Ovary (tissue), 9 donors: Measurements from ENCODE around the gene MAN1C1. TPM values are rescaled to one million over a fixed set of nuclear protein-coding genes. Genes with fewer than 3 reads are reported as not detected.

Experiments used
- DNase-seq, 5 donors: peaks; one replicate each; pipeline ENCODE4 v3.0.0-alpha.2; 2019 to 2020
- H3K27ac ChIP-seq, 2 donors: fragments of 200-600 bp; one replicate each; pipeline versions ENCODE4 v1.5.1 to v1.8.0; 2019 to 2022
- H3K27me3 ChIP-seq: fragments of 200-600 bp; one replicate; pipeline ENCODE4 v1.8.0; 2022
- H3K36me3 ChIP-seq: fragments of 200-600 bp; sonication (generic); one replicate; pipeline ENCODE4 v1.5.1; 2019
- H3K4me1 ChIP-seq: one replicate; pipeline ENCODE4 v1.8.1; 2013; ENCODE audit warnings: mild to moderate bottlenecking, moderate library complexity; ENCODE audit not compliant: insufficient read depth
- H3K4me3 ChIP-seq: fragments of 200-600 bp; sonication (generic); one replicate; pipeline ENCODE4 v1.5.1; 2017
- H3K9me3 ChIP-seq, 2 donors: fragments of 200-600 bp in 1 of 2; sonication (generic) in 1 of 2; one replicate each; pipeline versions ENCODE4 v1.5.1 to v1.8.1; 2013 to 2019; ENCODE audit warnings: mild to moderate bottlenecking in 1 of 2, moderate library complexity in 1 of 2
- CTCF ChIP-seq, 3 donors: fragments of 450-650 bp in 2 of 3; fragments of 200-600 bp in 1 of 3; IDR thresholded peaks; one replicate each; pipeline versions ENCODE4 v1.5.1 to v1.8.0; 2016 to 2022; ENCODE audit warnings: antibody characterized with exemption in 3 of 3, mild to moderate bottlenecking in 1 of 3
- EP300 ChIP-seq: sonication (generic); formaldehyde crosslinking; IDR thresholded peaks from one replicate; pipeline ENCODE4 v1.6.1; 2017; ENCODE audit warnings: antibody characterized with exemption
- POLR2A ChIP-seq: fragments of 450-650 bp; IDR thresholded peaks from one replicate; pipeline ENCODE4 v1.6.1; 2017; ENCODE audit warnings: antibody characterized with exemption, mild to moderate bottlenecking, moderate library complexity
- WGBS, 3 donors: extraction: QIAGEN DNeasy Blood & Tissue Kit in 1 of 3; methylation state at CpG; one replicate each; pipeline versions ENCODE4 v1.1.5 to v1.1.7; 2013 to 2017; 5-methylcytosine and 5-hydroxymethylcytosine counted together
- intact Hi-C, 4 donors: fragments of 100-400 bp; cut with DNase I; formaldehyde crosslinking; loops; one replicate each; pipeline versions ENCODE4 v1.11.0 to v1.15.1; 2022 to 2023
- polyA plus RNA-seq, 2 donors: library from polyadenylated mRNA; stranded (reverse); fragments of 200-250 nt in 1 of 2; fragments of 350-450 nt in 1 of 2; fragmentation: Illumina TruSeq in 1 of 2; extraction: RNeasy Lipid Tissue Mini Kit (QIAGEN cat#74804) in 1 of 2; gene quantifications; one replicate each; pipeline ENCODE4 v1.2.3, GENCODE V29; 2013 to 2014
- total RNA-seq, 7 donors: library from RNA; depleted of rRNA in 2 of 7; stranded (reverse); fragments of >200 nt in 2 of 7; fragmentation: NEBNext Ultra II Directional in 3 of 7; extraction: Animal tissue kit (Norgen Biotek cat#: 25700) in 3 of 7; gene quantifications; one replicate each; pipeline versions ENCODE4 v1.1.0 to v1.2.4, GENCODE V29; 2016 to 2023
- donor health status: DM: no; HTN: no; CAD: no; lungs with moderate emphysema.
- donor health status: DM: no; HTN: no; CAD: no.
- donor health status: Bipolar disorder and iron deficiency.
- donor health status: DM: yes; HTN: yes; CAD: no.
- donor health status: DM: no; HTN: no; CAD: no.
- donor health status: DM: yes; HTN: yes; CAD: no.

The MAN1C1 gene
- total and polyA plus RNA-seq, 9 donors, result 18.0 to 59.2 (median 33.1) TPM

GRCh38 chr1:25781130-25781433, 164.5 kb downstream of the MAN1C1 start:
- H3K36me3 ChIP-seq, result no peaks in the 10 kb centered on the region
- no peak for DNase-seq
- peak overlapping the region in 1 of 2 donors; percentile 1 for H3K27ac ChIP-seq
- WGBS, 3 donors, result 75 to 94% (median 76%) methylated on average over 3 of the region's 3 CpGs
- no peaks in the 10 kb centered on the region for H3K27me3 ChIP-seq
- H3K4me1 ChIP-seq, result peaks cover 5% of the 10 kb centered on the region
- H3K9me3 ChIP-seq, result no peaks in the 10 kb centered on the region
- H3K4me3 ChIP-seq, result no peak overlapping the region
- TF ChIP-seq POLR2A, result no peak
- no peak for TF ChIP-seq EP300
- TF ChIP-seq CTCF (IDR thresholded peaks at IDR 0.05), result no peak
- intact Hi-C loops, result no loop called here

DNA sequence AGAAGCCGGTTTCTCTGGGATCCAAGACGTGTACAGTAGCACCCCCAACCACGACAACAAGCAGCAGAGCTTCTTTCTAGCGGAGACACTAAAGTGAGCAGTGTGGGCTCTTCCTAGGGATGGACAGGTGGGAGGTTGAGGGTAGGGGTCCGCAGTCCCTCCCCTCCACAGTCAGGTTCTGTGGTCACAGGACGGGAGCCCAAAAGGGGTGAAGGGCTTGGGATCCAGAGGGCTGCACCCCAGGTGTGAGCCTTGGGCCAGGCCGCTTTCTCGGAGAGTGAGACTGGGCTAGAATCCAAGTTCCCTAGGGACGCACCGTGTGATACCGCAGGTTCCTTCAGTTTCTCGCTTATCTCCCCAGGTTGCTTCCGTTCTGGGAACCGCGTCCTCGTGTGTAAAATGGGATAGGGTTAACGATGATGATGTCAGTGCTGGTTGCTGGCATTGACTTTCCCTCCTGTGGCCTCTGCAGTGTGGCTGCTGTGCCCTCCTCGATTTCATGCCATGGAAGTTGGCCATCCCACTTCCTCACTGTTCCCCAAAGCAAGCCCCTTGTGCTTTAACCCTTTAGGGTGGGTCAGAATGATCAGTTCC, 166.1 kb downstream of the MAN1C1 start:
- 76 to 84% (median 79%) methylated on average over 18 of the region's 18 CpGs for WGBS, 3 donors
- intact Hi-C loops, result no loop called here
- H3K4me1 ChIP-seq, result peaks cover 5% of the 10 kb centered on the region
- no peaks in the 10 kb centered on the region for H3K36me3 ChIP-seq
- TF ChIP-seq CTCF (IDR thresholded peaks at IDR 0.05), result no peak
- TF ChIP-seq EP300, result no peak
- no peak for TF ChIP-seq POLR2A
- no peak for DNase-seq
- no peak overlapping the region for H3K27ac ChIP-seq
- no peaks in the 10 kb centered on the region for H3K27me3 ChIP-seq
- no peak overlapping the region for H3K4me3 ChIP-seq
- no peaks in the 10 kb centered on the region for H3K9me3 ChIP-seq

DNA sequence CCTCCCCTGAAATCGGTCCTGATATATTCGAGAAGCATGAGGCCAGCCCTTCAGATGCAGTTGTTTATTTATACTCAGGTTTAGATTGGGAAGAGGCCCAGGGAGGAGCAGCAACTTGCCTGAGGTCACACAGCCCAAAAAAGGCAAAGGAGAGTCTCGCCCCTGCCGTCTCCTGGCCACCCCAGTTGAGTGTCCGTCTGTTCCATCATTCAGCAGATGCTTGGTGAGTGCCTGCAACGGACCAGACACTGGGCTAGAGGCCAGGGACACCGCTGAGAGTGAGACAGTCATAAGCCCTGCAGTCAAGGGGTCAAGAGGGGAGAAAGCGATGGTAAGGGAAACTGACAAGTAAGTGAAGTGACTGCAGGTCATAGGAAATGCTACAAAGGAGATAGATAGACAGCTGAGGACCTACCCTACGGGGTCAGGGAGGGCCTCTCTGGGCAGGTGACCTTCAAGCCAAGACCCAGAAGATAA, 168.0 kb downstream of the MAN1C1 start:
- DNase-seq, result no peak
- Histone ChIP-seq H3K9me3 (no peaks in the 10 kb centered on the region), H3K4me3 (no peak overlapping the region), H3K27me3 (no peaks in the 10 kb centered on the region), H3K36me3 (no peaks in the 10 kb centered on the region), H3K4me1 (peaks cover 5% of the 10 kb centered on the region), H3K27ac (no peak overlapping the region)
- intact Hi-C loops, result no loop called here
- 72 to 80% (median 73%) methylated on average over 9 of the region's 9 CpGs for WGBS, 3 donors
- TF ChIP-seq CTCF (IDR thresholded peaks at IDR 0.05), result no peak

DNA sequence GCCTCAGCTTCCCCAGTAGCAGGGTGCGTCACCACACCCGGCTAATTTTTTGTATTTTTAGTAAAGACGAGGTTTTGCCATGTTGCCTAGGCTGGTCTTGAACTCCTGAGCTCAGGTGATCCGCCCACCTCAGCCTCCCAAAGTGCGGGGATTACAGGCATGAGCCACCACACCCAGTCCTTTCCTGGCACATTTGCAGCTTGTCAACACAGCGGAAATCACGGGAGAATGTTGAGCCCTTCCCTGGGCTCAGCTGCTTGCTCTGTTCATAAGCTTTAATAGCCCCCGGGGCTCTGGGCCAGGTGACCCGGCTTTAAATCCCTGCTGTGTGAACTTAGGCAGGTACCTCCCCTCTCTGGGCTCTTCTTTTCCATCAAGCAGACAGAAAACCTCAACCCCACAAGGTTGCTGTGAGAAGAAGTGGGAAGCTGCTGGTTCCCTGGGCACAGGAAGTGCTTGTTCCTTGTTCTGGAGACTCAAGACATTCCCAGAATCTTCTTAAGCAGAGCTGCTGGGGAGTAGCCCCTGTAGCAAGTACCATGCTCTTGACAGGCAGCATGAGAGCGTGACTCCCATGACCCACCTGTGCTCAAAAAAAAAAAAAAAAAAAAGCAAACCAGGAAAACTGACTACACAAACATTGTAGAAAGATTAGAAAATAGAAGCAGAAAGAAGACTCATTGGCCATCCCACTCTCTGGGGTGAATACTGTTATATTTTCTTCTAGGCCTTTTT, 168.9 kb downstream of the MAN1C1 start:
- Histone ChIP-seq H3K36me3 (no peaks in the 10 kb centered on the region), H3K27me3 (no peaks in the 10 kb centered on the region), H3K4me1 (peaks cover 5% of the 10 kb centered on the region), H3K9me3 (no peaks in the 10 kb centered on the region), H3K4me3 (no peak overlapping the region), H3K27ac (no peak overlapping the region)
- 85 to 90% (median 87%) methylated on average over 10 of the region's 10 CpGs for WGBS, 3 donors
- intact Hi-C loops, result no loop called here
- no peak for DNase-seq
- TF ChIP-seq POLR2A (no peak), CTCF (IDR thresholded peaks at IDR 0.05) (no peak), EP300 (no peak)
